RWPE2 (cell line): Measurements from ENCODE around the gene PLEKHN1.

ENCODE experiments used
- ATAC-seq: fragments of 200-7000 bp; cut with Tn5 transposase; 3 replicates; pipeline ENCODE4 v1.9.1; 2021; ENCODE audit warnings: low read depth
- DNase-seq: peaks from one replicate; pipeline ENCODE4 v3.0.0-alpha.2; 2020; ENCODE audit warnings: low spot score
- H3K27ac ChIP-seq: fragments of 450-650 bp; 2 replicates; pipeline ENCODE4 v1.5.1; 2017; ENCODE audit warnings: mild to moderate bottlenecking; ENCODE audit not compliant: poor library complexity, severe bottlenecking
- H3K27me3 ChIP-seq: fragments of 250-450 bp; sonication (Bioruptor Pico); 2 replicates; pipeline ENCODE4 v1.5.1; 2021; ENCODE audit warnings: mild to moderate bottlenecking, moderate library complexity; ENCODE audit not compliant: insufficient read depth, poor library complexity, severe bottlenecking
- H3K36me3 ChIP-seq: fragments of 250-450 bp; sonication (Bioruptor Pico); 2 replicates; pipeline ENCODE4 v1.5.1; 2020; ENCODE audit warnings: low read depth, mild to moderate bottlenecking, moderate library complexity
- H3K4me1 ChIP-seq: fragments of 250-450 bp; sonication (Bioruptor Pico); 2 replicates; pipeline ENCODE4 v1.5.1; 2021; ENCODE audit warnings: mild to moderate bottlenecking, moderate library complexity; ENCODE audit not compliant: insufficient read depth, poor library complexity, severe bottlenecking
- H3K4me3 ChIP-seq: fragments of 250-450 bp; sonication (Bioruptor Pico); 2 replicates; pipeline ENCODE4 v1.5.1; 2021; ENCODE audit warnings: mild to moderate bottlenecking, moderate library complexity; ENCODE audit not compliant: severe bottlenecking
- H3K9me3 ChIP-seq: fragments of 250-450 bp; sonication (Bioruptor Pico); 2 replicates; pipeline ENCODE4 v1.5.1; 2021; ENCODE audit warnings: mild to moderate bottlenecking, moderate library complexity; ENCODE audit not compliant: severe bottlenecking
- TF ChIP-seq, protein P1 (sequence below): fragments of 450-650 bp; IDR thresholded peaks from one replicate; pipeline ENCODE4 v1.5.1; 2017; ENCODE audit warnings: mild to moderate bottlenecking, moderate library complexity; ENCODE audit not compliant: poor library complexity, severe bottlenecking

PLEKHN1 gene

DNA sequence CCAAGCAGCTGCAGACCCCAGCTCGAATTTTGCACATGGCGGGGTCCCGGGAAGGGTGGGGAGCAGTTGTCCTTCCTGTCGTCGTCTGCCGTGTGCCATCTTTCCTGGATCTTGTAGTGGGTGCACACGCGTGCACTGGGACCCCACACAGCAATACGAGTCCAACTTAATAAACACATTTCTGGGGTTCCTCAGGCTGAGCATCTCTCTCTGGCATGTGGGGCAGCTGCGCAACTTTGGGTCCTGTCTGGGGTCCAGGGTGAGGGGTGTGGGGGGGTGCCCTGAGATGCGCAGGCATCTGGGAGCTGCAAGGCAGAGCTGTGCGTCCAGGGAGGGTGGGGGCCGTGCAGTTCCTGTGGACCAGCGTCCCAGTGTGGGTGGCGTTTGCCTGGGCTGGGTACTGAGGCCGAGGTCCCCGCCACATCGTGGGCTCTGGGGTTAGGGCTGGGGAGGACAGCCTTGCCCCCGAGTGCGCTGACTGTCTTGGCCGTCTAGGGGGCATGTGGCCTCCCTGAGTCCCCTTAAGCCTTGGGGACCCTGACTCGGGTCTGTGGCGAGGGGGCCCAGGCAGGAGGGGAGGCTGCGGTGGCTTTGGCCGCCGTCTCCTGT is 652 bp upstream of the PLEKHN1 start:
- DNase-seq: no peak
- Histone ChIP-seq H3K9me3 (no peaks in the 10 kb centered on the region), H3K27me3 (no peaks in the 10 kb centered on the region), H3K36me3 (peaks cover 11% of the 10 kb centered on the region), H3K4me3 (peak overlapping the region; percentile 61), H3K27ac (peak overlapping the region; percentile 89), H3K4me1 (no peaks in the 10 kb centered on the region)
- ATAC-seq: peak; percentile 0; the same call in 1 of the 3 replicates
- TF ChIP-seq, protein P1, sequence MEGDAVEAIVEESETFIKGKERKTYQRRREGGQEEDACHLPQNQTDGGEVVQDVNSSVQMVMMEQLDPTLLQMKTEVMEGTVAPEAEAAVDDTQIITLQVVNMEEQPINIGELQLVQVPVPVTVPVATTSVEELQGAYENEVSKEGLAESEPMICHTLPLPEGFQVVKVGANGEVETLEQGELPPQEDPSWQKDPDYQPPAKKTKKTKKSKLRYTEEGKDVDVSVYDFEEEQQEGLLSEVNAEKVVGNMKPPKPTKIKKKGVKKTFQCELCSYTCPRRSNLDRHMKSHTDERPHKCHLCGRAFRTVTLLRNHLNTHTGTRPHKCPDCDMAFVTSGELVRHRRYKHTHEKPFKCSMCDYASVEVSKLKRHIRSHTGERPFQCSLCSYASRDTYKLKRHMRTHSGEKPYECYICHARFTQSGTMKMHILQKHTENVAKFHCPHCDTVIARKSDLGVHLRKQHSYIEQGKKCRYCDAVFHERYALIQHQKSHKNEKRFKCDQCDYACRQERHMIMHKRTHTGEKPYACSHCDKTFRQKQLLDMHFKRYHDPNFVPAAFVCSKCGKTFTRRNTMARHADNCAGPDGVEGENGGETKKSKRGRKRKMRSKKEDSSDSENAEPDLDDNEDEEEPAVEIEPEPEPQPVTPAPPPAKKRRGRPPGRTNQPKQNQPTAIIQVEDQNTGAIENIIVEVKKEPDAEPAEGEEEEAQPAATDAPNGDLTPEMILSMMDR: no peak

DNA sequence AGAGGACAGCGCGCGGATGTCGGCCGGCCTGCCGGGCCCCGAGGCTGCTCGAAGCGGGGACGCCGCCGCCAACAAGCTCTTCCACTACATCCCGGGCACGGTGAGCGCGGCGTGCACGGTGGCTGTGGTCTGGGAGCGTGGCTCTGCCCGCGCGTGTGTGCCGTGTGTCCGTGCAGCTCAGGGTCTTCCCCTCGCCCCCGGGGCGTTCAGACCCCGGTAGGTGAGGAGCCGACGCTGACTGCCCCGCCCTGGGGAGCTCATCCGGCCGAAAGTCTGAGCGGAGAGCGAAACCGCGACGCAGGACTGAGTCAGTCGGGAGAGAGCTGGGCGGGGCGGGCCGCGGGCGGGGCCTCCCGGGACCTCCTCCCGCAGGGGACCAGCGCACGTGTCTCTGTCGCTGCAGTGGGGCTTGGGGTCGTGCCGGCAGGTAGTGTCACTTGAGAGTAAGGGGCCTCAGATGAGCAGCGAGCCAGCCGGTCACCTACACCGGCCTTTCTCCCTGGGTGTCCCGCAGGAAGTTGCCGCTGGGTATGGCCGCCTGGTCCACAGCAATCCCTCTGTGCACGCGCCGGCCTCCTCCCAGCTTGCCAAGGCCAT is 520 bp downstream of the PLEKHN1 start:
- Histone ChIP-seq H3K36me3 (peaks cover 11% of the 10 kb centered on the region), H3K4me3 (peak overlapping the region; percentile 61), H3K9me3 (no peaks in the 10 kb centered on the region), H3K4me1 (no peaks in the 10 kb centered on the region), H3K27me3 (no peaks in the 10 kb centered on the region), H3K27ac (peak overlapping the region; percentile 89)
- TF ChIP-seq, protein P1: no peak
- DNase-seq (no peak), ATAC-seq (peak; percentile 77)

DNA sequence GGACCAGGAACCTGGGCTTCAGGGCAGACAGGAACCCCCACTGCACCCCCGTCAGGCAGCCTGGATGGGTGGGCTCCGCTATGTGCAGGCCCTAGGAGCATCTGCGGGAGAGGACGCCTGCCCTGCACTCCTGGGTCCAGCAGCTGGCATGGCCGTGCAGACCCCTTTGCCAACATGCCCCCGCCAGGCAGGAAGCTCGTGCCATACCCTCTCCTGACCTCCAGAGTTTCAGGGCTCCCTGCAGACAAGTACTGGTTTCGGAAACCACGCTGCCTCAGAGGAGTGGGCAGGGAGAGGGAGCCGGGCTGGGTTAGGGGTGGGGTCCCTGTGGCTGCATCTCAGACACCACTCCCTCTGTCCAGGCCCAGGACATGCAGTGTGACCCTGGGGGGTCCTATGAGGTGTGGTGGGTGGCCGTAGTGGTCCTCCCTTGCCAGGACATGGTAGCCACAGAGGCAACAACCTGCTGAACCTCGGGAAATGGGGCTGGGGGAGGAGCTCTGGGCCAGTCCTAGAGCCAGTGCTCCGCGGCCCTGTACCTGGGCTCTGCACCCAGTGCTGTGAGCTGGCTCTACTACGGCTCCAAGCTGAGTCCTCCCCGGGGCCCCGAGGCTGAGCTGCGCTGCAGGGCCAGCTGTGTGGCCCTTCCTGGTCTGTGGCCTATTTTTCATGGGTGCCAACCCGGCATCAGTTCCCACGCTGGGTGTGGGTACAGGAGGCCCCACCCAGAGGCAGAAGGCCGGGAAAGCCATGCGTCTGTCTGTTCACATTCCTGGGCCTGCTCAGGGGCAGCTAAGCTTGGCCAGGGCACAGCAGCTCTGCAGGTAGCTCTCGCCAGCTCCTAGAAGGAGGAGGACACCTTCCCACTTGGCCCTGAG is 1.4 kb downstream of the PLEKHN1 start:
- H3K4me1 ChIP-seq: no peaks in the 10 kb centered on the region
- H3K9me3 ChIP-seq: no peaks in the 10 kb centered on the region
- H3K27me3 ChIP-seq: no peaks in the 10 kb centered on the region
- peaks cover 11% of the 10 kb centered on the region for H3K36me3 ChIP-seq
- DNase-seq (no peak), ATAC-seq (no peak)
- H3K27ac ChIP-seq: peak overlapping the region; percentile 89
- TF ChIP-seq, protein P1: no peak
- H3K4me3 ChIP-seq: no peak overlapping the region

DNA sequence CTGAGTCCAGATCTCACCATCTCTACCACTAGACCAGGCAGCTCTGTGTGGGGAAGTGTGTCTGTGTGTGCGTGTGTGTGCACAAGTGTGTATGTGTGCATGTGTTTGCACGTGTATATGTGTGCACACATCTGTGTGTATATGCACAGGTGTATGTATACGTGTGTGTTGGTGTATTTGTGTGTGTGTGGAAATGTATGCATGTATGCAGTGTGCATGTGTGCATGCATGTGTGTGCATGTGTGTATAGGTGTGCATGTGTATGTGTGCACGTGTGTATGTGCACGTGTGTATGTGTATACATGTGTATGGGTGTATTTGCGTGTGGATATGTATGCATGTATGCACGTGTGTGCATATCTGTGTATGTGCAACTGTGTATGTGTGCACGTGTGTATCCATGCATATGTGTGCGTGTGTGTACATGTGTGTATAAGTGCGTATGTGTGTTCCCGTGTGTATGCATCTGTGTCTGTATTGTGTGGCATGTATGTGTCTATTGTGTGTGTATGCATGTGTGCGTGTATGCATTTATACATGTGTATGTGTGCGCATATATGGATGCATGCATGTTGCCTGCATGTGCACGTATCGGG is 3.1 kb downstream of the PLEKHN1 start:
- Histone ChIP-seq H3K27ac (no peak overlapping the region), H3K9me3 (no peaks in the 10 kb centered on the region), H3K27me3 (no peaks in the 10 kb centered on the region), H3K36me3 (peaks cover 4% of the 10 kb centered on the region; the same call in 1 of the 2 replicates), H3K4me3 (no peak overlapping the region), H3K4me1 (no peaks in the 10 kb centered on the region)
- TF ChIP-seq, protein P1: no peak
- DNase-seq (no peak), ATAC-seq (no peak)
